Fibroblast of the aortic adventitia (primary cell): Measurements from ENCODE around the gene GFOD1. TPM values are rescaled to one million over a fixed set of nuclear protein-coding genes. Genes with fewer than 3 reads are reported as not detected.

Experiments
- DNase-seq: peaks from one replicate; pipeline ENCODE4 v3.0.0-alpha.2; 2010; ENCODE audit warnings: low read depth
- H3K4me3 ChIP-seq: 2 replicates; pipeline ENCODE4 v1.5.1; 2011; ENCODE audit warnings: low read depth, mild to moderate bottlenecking, control low read depth, low read length, moderate library complexity
- CTCF ChIP-seq: IDR thresholded peaks from 2 replicates; pipeline ENCODE4 v1.5.1; 2011; ENCODE audit warnings: mild to moderate bottlenecking, low read length, control low read depth, inconsistent platforms; ENCODE audit not compliant: insufficient read depth
- total RNA-seq: library from RNA; depleted of rRNA; stranded (reverse); fragments of >200 nt; gene quantifications from 2 replicates; pipeline ENCODE4 v1.2.3, GENCODE V29; 2012; ENCODE audit warnings: low replicate concordance

The GFOD1 gene
- total RNA-seq, 1 donor, result 2.6 TPM

- H3K4me3 ChIP-seq, result no peak overlapping the region
- no peak for DNase-seq
- no peak for TF ChIP-seq CTCF
Observed at GRCh38 chr6:13528232-13528631, 40.8 kb upstream of the GFOD1 start.

- no peak overlapping the region for H3K4me3 ChIP-seq
- TF ChIP-seq CTCF, result no peak
- no peak for DNase-seq
Observed at GRCh38 chr6:13527671-13528056, 40.3 kb upstream of the GFOD1 start.

- no peak for TF ChIP-seq CTCF
- DNase-seq, result no peak
Observed at GRCh38 chr6:13526727-13527670, 39.6 kb upstream of the GFOD1 start.

GRCh38 chr6:13526357-13526726 lies 38.9 kb upstream of the GFOD1 start:
- H3K4me3 ChIP-seq, result no peak overlapping the region
- TF ChIP-seq CTCF, result no peak

More at GRCh38 chr6:13526727-13527670, 39.6 kb upstream of the GFOD1 start:
- H3K4me3 ChIP-seq, result no peak overlapping the region

GRCh38 chr6:13524801-13525508 lies 37.6 kb upstream of the GFOD1 start:
- DNase-seq, result no peak
- no peak overlapping the region for H3K4me3 ChIP-seq
- no peak for TF ChIP-seq CTCF

More at GRCh38 chr6:13526357-13526726, 38.9 kb upstream of the GFOD1 start:
- no peak for DNase-seq

GRCh38 chr6:13523826-13524622 lies 36.6 kb upstream of the GFOD1 start:
- no peak overlapping the region for H3K4me3 ChIP-seq
- no peak for DNase-seq

More at GRCh38 chr6:13523826-13524622, 36.6 kb upstream of the GFOD1 start:
- TF ChIP-seq CTCF, result no peak
